Endometrium (tissue), 2 donors: ENCODE results near the gene AP1B1.
"Not testable (repeated sequence)": the region's sequence is repeated elsewhere in the genome, so short reads cannot be mapped to it uniquely, and the experiment has no call there.

Experiments used
- FAIRE-seq: peaks from 2 replicates; lab custom pipeline; 2012; peaks lifted over from hg19 to GRCh38; lab: Jason Lieb, UNC
- donor health status: control.
- donor health status: control.

Gene AP1B1

GRCh38 chr22:29387921-29388758 lies at the start of gene AP1B1:
AP1B1 (minus strand) TSS chr22:29388570; CDS start chr22:29367243, 21,327 bp downstream.
- FAIRE-seq, result no peak

- FAIRE-seq, result no peak
These were observed 47.1 kb upstream of the AP1B1 start for GRCh38 chr22:29435236-29436136.

GRCh38 chr22:29434288-29434687 lies 45.9 kb upstream of the AP1B1 start:
- FAIRE-seq, result no peak

- no peak for FAIRE-seq
These were observed 45.5 kb upstream of the AP1B1 start for GRCh38 chr22:29433856-29434255.

- no peak for FAIRE-seq
These were observed 43.6 kb upstream of the AP1B1 start for GRCh38 chr22:29431986-29432385.

GRCh38 chr22:29427176-29427760 lies 38.9 kb upstream of the AP1B1 start:
- no peak for FAIRE-seq

GRCh38 chr22:29426476-29426875 lies 38.1 kb upstream of the AP1B1 start:
- FAIRE-seq, result no peak

GRCh38 chr22:29418704-29419103 lies 30.3 kb upstream of the AP1B1 start:
- FAIRE-seq, result not testable (repeated sequence)

- not testable (repeated sequence) for FAIRE-seq
These were observed 26.7 kb upstream of the AP1B1 start for GRCh38 chr22:29414951-29415591.

GRCh38 chr22:29412772-29413171 lies 24.4 kb upstream of the AP1B1 start:
- FAIRE-seq, result not testable (repeated sequence)

GRCh38 chr22:29411569-29412211 lies 23.3 kb upstream of the AP1B1 start:
- not testable (repeated sequence) for FAIRE-seq

GRCh38 chr22:29408940-29409339 lies 20.6 kb upstream of the AP1B1 start:
- no peak for FAIRE-seq

GRCh38 chr22:29401538-29401937 lies 13.2 kb upstream of the AP1B1 start:
- FAIRE-seq, result not testable (repeated sequence)

GRCh38 chr22:29400576-29400975 lies 12.2 kb upstream of the AP1B1 start:
- FAIRE-seq, result no peak

GRCh38 chr22:29397791-29398190 lies 9.4 kb upstream of the AP1B1 start:
- no peak for FAIRE-seq

- FAIRE-seq, result no peak
These were observed 7.8 kb upstream of the AP1B1 start for GRCh38 chr22:29396126-29396525.

- no peak for FAIRE-seq
These were observed 6.7 kb upstream of the AP1B1 start for GRCh38 chr22:29394931-29395581.

- no peak for FAIRE-seq
These were observed 4.7 kb upstream of the AP1B1 start for GRCh38 chr22:29393019-29393608.

- FAIRE-seq, result no peak
These were observed 3.2 kb upstream of the AP1B1 start for GRCh38 chr22:29391546-29391945.

- no peak for FAIRE-seq
These were observed 1.9 kb upstream of the AP1B1 start for GRCh38 chr22:29390270-29390669.

- no peak for FAIRE-seq
These were observed 355 bp upstream of the AP1B1 start for GRCh38 chr22:29388759-29389090.
